Endothelial cell of umbilical vein (primary cell): ENCODE data around the gene SLC17A9. TPM values are rescaled to one million over a fixed set of nuclear protein-coding genes. Genes with fewer than 3 reads are reported as not detected.

Experiments
- BruUV-seq: library from RNA; stranded (reverse); fragments of 400-500 nt; replicated peaks from 2 replicates; lab custom pipeline; 2021; lab: Mats Ljungman, UMichigan
- CTCF ChIA-PET: fragments of 300-600, 350-600 bp; sonication (Branson Sonifier 250); formaldehyde crosslinking; loops from one replicate; lab custom pipeline; 2021; ENCODE audit warnings: antibody characterized with exemption, inconsistent platforms; lab: Charles Lee
- POLR2A ChIA-PET: fragments of 300-600, 350-600 bp; sonication (Branson Sonifier 250); formaldehyde crosslinking; loops from one replicate; lab custom pipeline; 2021; ENCODE audit warnings: antibody characterized with exemption, inconsistent platforms; lab: Charles Lee
- DNase-seq: peaks from one replicate; pipeline ENCODE4 v3.0.0-alpha.2; 2011; ENCODE audit warnings: low read depth, low spot score
- FAIRE-seq: peaks from 2 replicates; lab custom pipeline; 2011; peaks lifted over from hg19 to GRCh38; lab: Jason Lieb, UNC
- H2AFZ ChIP-seq: 2 replicates; pipeline ENCODE4 v1.6.0; 2012; ENCODE audit warnings: low read depth, low read length, control low read depth, inconsistent platforms
- H3K27ac ChIP-seq: 2 replicates; pipeline ENCODE4 v1.5.1; 2011; ENCODE audit warnings: low read depth, mild to moderate bottlenecking, control low read depth, low read length, moderate library complexity; ENCODE audit not compliant: insufficient read depth
- H3K27me3 ChIP-seq, 2 experiments: 2 replicates each; pipeline versions ENCODE4 v1.6.0 to v1.6.1; 2011; ENCODE audit warnings: low read length in 2 of 2, mixed read lengths in 1 of 2; ENCODE audit not compliant: control insufficient read depth in 2 of 2, insufficient read depth in 2 of 2
- H3K36me3 ChIP-seq, 2 experiments: 2 replicates in 1 of 2; 3 replicates in 1 of 2; pipeline ENCODE4 v1.5.1; 2011; ENCODE audit warnings: low read length in 2 of 2, mild to moderate bottlenecking in 1 of 2, moderate library complexity in 1 of 2; ENCODE audit not compliant: control insufficient read depth in 2 of 2, insufficient read depth in 2 of 2; ENCODE audit errors: extremely low read depth in 1 of 2
- H3K4me1 ChIP-seq: 3 replicates; pipeline ENCODE4 v1.5.1; 2011; ENCODE audit warnings: mild to moderate bottlenecking, low read length; ENCODE audit not compliant: control insufficient read depth, insufficient read depth; ENCODE audit errors: extremely low read depth
- H3K4me2 ChIP-seq: 2 replicates; pipeline ENCODE4 v1.6.1; 2011; ENCODE audit warnings: low read length, control low read depth, mixed read lengths; ENCODE audit not compliant: insufficient read depth
- H3K4me3 ChIP-seq, 3 experiments: fragments of 200-600 bp in 1 of 3; sonication (generic), shearing (Covaris generic) in 1 of 3; replicated peaks in 1 of 3; 2 replicates each; pipeline ENCODE4 v1.5.1; 2011 to 2016; ENCODE audit warnings: control low read depth in 3 of 3, low read length in 3 of 3, mild to moderate bottlenecking in 2 of 3, inconsistent platforms in 1 of 3, low read depth in 1 of 3, moderate library complexity in 1 of 3; ENCODE audit not compliant: insufficient read depth in 1 of 3
- H3K79me2 ChIP-seq: 2 replicates; pipeline ENCODE4 v1.6.0; 2012; ENCODE audit warnings: low read length, inconsistent platforms; ENCODE audit not compliant: control insufficient read depth, insufficient read depth
- H3K9ac ChIP-seq: replicated peaks from 2 replicates; pipeline ENCODE3; 2011; ENCODE audit warnings: low read length, control low read depth; ENCODE audit not compliant: insufficient read depth; ENCODE audit errors: extremely low read depth
- H3K9me1 ChIP-seq: replicated peaks from 3 replicates; pipeline ENCODE4 v1.6.0; 2011; ENCODE audit warnings: mild to moderate bottlenecking, low read length; ENCODE audit not compliant: control insufficient read depth, insufficient read depth; ENCODE audit errors: extremely low read depth
- H3K9me3 ChIP-seq: replicated peaks from 2 replicates; pipeline ENCODE4 v1.5.1; 2012; ENCODE audit warnings: low read length, inconsistent platforms; ENCODE audit not compliant: control insufficient read depth, insufficient read depth
- H4K20me1 ChIP-seq: replicated peaks from 2 replicates; pipeline ENCODE3; 2011; ENCODE audit warnings: mild to moderate bottlenecking, low read length; ENCODE audit not compliant: control insufficient read depth, insufficient read depth; ENCODE audit errors: extremely low read depth
- CTCF ChIP-seq, 2 donors: IDR thresholded peaks; 1 replicate in 1 of 2; 2 replicates in 1 of 2; pipeline ENCODE4 v1.5.1; 2011; ENCODE audit warnings: low read length in 2 of 2, mild to moderate bottlenecking in 2 of 2, moderate library complexity in 2 of 2, control low read depth in 1 of 2, inconsistent platforms in 1 of 2, low read depth in 1 of 2; ENCODE audit not compliant: insufficient read depth in 1 of 2; ENCODE audit errors: extremely low read depth in 1 of 2
- EZH2 ChIP-seq: IDR thresholded peaks from 2 replicates; pipeline ENCODE4 v1.6.1; 2012; ENCODE audit warnings: borderline replicate concordance, low read depth, mild to moderate bottlenecking, moderate library complexity, low read length, inconsistent platforms; ENCODE audit not compliant: severe bottlenecking
- FOS ChIP-seq: IDR thresholded peaks from 2 replicates; pipeline ENCODE4 v1.6.1; 2011; ENCODE audit warnings: mild to moderate bottlenecking, low read length, moderate library complexity, borderline replicate concordance; ENCODE audit not compliant: insufficient read depth
- JUN ChIP-seq: IDR thresholded peaks from 2 replicates; pipeline ENCODE4 v1.6.1; 2011; ENCODE audit warnings: borderline replicate concordance, low read depth; ENCODE audit not compliant: insufficient read length, insufficient read depth
- MAX ChIP-seq: IDR thresholded peaks from 2 replicates; pipeline ENCODE4 v1.6.1; 2011; ENCODE audit not compliant: insufficient read depth, insufficient read length
- MYC ChIP-seq: IDR thresholded peaks from one replicate; pipeline ENCODE4 v1.6.1; 2011; ENCODE audit warnings: mild to moderate bottlenecking, low read depth, low read length
- POLR2A ChIP-seq: IDR thresholded peaks from 2 replicates; pipeline ENCODE4 v1.6.1; 2012; ENCODE audit warnings: low read depth, mild to moderate bottlenecking, control low read depth, low read length
- dilution Hi-C: fragments of 300-500 bp; cut with MboI; formaldehyde crosslinking; loops from one replicate; pipeline ENCODE4 v1.15.0; 2019; ENCODE audit warnings: low sequenced_read_pairs; ENCODE audit not compliant: extremely low pct_ligation_motif_present
- intact Hi-C: fragments of 100-400 bp; cut with micrococcal nuclease; formaldehyde crosslinking; loops from one replicate; pipeline ENCODE4 v1.10.0; 2022
- polyA plus RNA-seq, 4 experiments: library from polyadenylated mRNA; depleted of rRNA in 3 of 4; stranded (reverse) in 3 of 4; unstranded in 1 of 4; fragments of >200 nt; gene quantifications; 2 replicates each; pipeline versions ENCODE4 v1.2.1 to v1.2.3, GENCODE V29; 2011 to 2012; ENCODE audit warnings: missing spikeins in 1 of 4
- total RNA-seq: library from RNA; stranded (reverse); gene quantifications from 2 replicates; pipeline ENCODE4 v1.2.3, GENCODE V29; 2021

The SLC17A9 gene
- total and polyA plus RNA-seq, 2 donors (not counting 3 experiments of a cell fraction or from before 2014, with no cell fraction given), result 38.2 to 44.5 TPM

- intact Hi-C loops, result no loop called here
- FAIRE-seq (no peak), DNase-seq (no peak)
- Histone ChIP-seq H2AFZ (no peak overlapping the region), H3K9me1 (no peaks in the 10 kb centered on the region), H3K9ac (no peak overlapping the region), H3K27me3 (peaks cover 30 to 35% of the 10 kb centered on the region in 2 experiments), H4K20me1 (no peaks in the 10 kb centered on the region), H3K4me2 (no peak overlapping the region), H3K79me2 (no peaks in the 10 kb centered on the region), H3K36me3 (no peaks in the 10 kb centered on the region), H3K9me3 (no peaks in the 10 kb centered on the region), H3K4me3 (no peak overlapping the region), H3K4me1 (no peaks in the 10 kb centered on the region), H3K27ac (no peak overlapping the region)
- TF ChIP-seq FOS, result no peak
- TF ChIP-seq POLR2A, result no peak
- no peak for TF ChIP-seq EZH2
- no peak for TF ChIP-seq MYC
- no peak for TF ChIP-seq MAX
- no peak for TF ChIP-seq JUN
- TF ChIP-seq CTCF (IDR thresholded peaks at IDR 0.05; ENCODE audit: extremely low read depth in 1 of 2, insufficient read depth in 1 of 2, low read depth in 1 of 2, low read length in 2 of 2), result no peak
- POLR2A ChIA-PET, result no interaction called here
- CTCF ChIA-PET, result no interaction called here
- no TSS peak for BruUV-seq
- dilution Hi-C loops, result no loop called here
Measured at GRCh38 chr20:63015662-63016361, 63.3 kb downstream of the SLC17A9 start.
